ENCODE measurements around the gene ULK4. TPM values are rescaled to one million over a fixed set of nuclear protein-coding genes. Genes with fewer than 3 reads are reported as not detected.
"Not testable (repeated sequence)": the region's sequence is repeated elsewhere in the genome, so short reads cannot be mapped to it uniquely, and the experiment has no call there.

The ULK4 gene
- total RNA-seq, 1 donor, result 42.5 TPM

GRCh38 chr3:41682996-41683395 lies 278.9 kb downstream of the ULK4 start:
- no peaks in the 10 kb centered on the region for H3K27me3 ChIP-seq (ENCODE audit: insufficient read depth, low read length)
- no peak overlapping the region for H3K4me3 ChIP-seq (ENCODE audit: low read length)
- H3K9me3 ChIP-seq (ENCODE audit: low read depth, low read length), result no peaks in the 10 kb centered on the region
- H3K4me1 ChIP-seq (ENCODE audit: insufficient read depth, low read length), result no peaks in the 10 kb centered on the region

- Histone ChIP-seq H3K9me3 (ENCODE audit: low read depth, low read length) (no peaks in the 10 kb centered on the region), H3K27me3 (ENCODE audit: insufficient read depth, low read length) (no peaks in the 10 kb centered on the region), H3K4me1 (ENCODE audit: insufficient read depth, low read length) (no peaks in the 10 kb centered on the region), H3K4me3 (ENCODE audit: low read length) (no peak overlapping the region)
Observed at GRCh38 chr3:41682382-41682781, 279.5 kb downstream of the ULK4 start.

GRCh38 chr3:41681479-41681878 lies 280.4 kb downstream of the ULK4 start:
- H3K4me3 ChIP-seq (ENCODE audit: low read length), result no peak overlapping the region
- no peaks in the 10 kb centered on the region for H3K27me3 ChIP-seq (ENCODE audit: insufficient read depth, low read length)
- H3K4me1 ChIP-seq (ENCODE audit: insufficient read depth, low read length), result no peaks in the 10 kb centered on the region
- H3K9me3 ChIP-seq (ENCODE audit: low read depth, low read length), result no peaks in the 10 kb centered on the region

GRCh38 chr3:41679374-41679773 lies 282.5 kb downstream of the ULK4 start:
- Histone ChIP-seq H3K4me1 (ENCODE audit: insufficient read depth, low read length) (no peaks in the 10 kb centered on the region), H3K27me3 (ENCODE audit: insufficient read depth, low read length) (no peaks in the 10 kb centered on the region), H3K4me3 (ENCODE audit: low read length) (no peak overlapping the region), H3K9me3 (ENCODE audit: low read depth, low read length) (no peaks in the 10 kb centered on the region)

GRCh38 chr3:41675102-41675501 lies 286.8 kb downstream of the ULK4 start:
- H3K9me3 ChIP-seq (ENCODE audit: low read depth, low read length), result peaks cover 12% of the 10 kb centered on the region
- H3K4me1 ChIP-seq (ENCODE audit: insufficient read depth, low read length); H3K4me3 ChIP-seq (ENCODE audit: low read length); H3K27me3 ChIP-seq (ENCODE audit: insufficient read depth, low read length): not testable (repeated sequence)

- Histone ChIP-seq H3K4me1 (ENCODE audit: insufficient read depth, low read length) (no peaks in the 10 kb centered on the region), H3K4me3 (ENCODE audit: low read length) (no peak overlapping the region), H3K27me3 (ENCODE audit: insufficient read depth, low read length) (no peaks in the 10 kb centered on the region), H3K9me3 (ENCODE audit: low read depth, low read length) (peaks cover 12% of the 10 kb centered on the region)
Observed at GRCh38 chr3:41674449-41674848, 287.5 kb downstream of the ULK4 start.

- Histone ChIP-seq H3K4me1 (ENCODE audit: insufficient read depth, low read length) (no peaks in the 10 kb centered on the region), H3K4me3 (ENCODE audit: low read length) (no peak overlapping the region), H3K27me3 (ENCODE audit: insufficient read depth, low read length) (no peaks in the 10 kb centered on the region), H3K9me3 (ENCODE audit: low read depth, low read length) (peaks cover 12% of the 10 kb centered on the region)
Observed at GRCh38 chr3:41673650-41674049, 288.3 kb downstream of the ULK4 start.

GRCh38 chr3:41668379-41668778 lies 293.5 kb downstream of the ULK4 start:
- no peaks in the 10 kb centered on the region for H3K4me1 ChIP-seq (ENCODE audit: insufficient read depth, low read length)
- H3K27me3 ChIP-seq (ENCODE audit: insufficient read depth, low read length), result no peaks in the 10 kb centered on the region
- H3K9me3 ChIP-seq (ENCODE audit: low read depth, low read length), result peaks cover 19% of the 10 kb centered on the region
- H3K4me3 ChIP-seq (ENCODE audit: low read length), result no peak overlapping the region

- no peaks in the 10 kb centered on the region for H3K27me3 ChIP-seq (ENCODE audit: insufficient read depth, low read length)
- H3K9me3 ChIP-seq (ENCODE audit: low read depth, low read length), result peaks cover 8% of the 10 kb centered on the region
- no peaks in the 10 kb centered on the region for H3K4me1 ChIP-seq (ENCODE audit: insufficient read depth, low read length)
- H3K4me3 ChIP-seq (ENCODE audit: low read length), result no peak overlapping the region
Observed at GRCh38 chr3:41662288-41662687, 299.6 kb downstream of the ULK4 start.

GRCh38 chr3:41661796-41662195 lies 300.1 kb downstream of the ULK4 start:
- Histone ChIP-seq H3K4me1 (ENCODE audit: insufficient read depth, low read length) (no peaks in the 10 kb centered on the region), H3K27me3 (ENCODE audit: insufficient read depth, low read length) (no peaks in the 10 kb centered on the region), H3K4me3 (ENCODE audit: low read length) (no peak overlapping the region), H3K9me3 (ENCODE audit: low read depth, low read length) (peaks cover 8% of the 10 kb centered on the region)

- Histone ChIP-seq H3K9me3 (ENCODE audit: low read depth, low read length) (no peaks in the 10 kb centered on the region), H3K4me1 (ENCODE audit: insufficient read depth, low read length) (no peaks in the 10 kb centered on the region), H3K27me3 (ENCODE audit: insufficient read depth, low read length) (no peaks in the 10 kb centered on the region), H3K4me3 (ENCODE audit: low read length) (no peak overlapping the region)
Observed at GRCh38 chr3:41660510-41660909, 301.4 kb downstream of the ULK4 start.

- no peaks in the 10 kb centered on the region for H3K9me3 ChIP-seq (ENCODE audit: low read depth, low read length)
- H3K4me1 ChIP-seq (ENCODE audit: insufficient read depth, low read length), result no peaks in the 10 kb centered on the region
- H3K27me3 ChIP-seq (ENCODE audit: insufficient read depth, low read length), result no peaks in the 10 kb centered on the region
- H3K4me3 ChIP-seq (ENCODE audit: low read length), result no peak overlapping the region
Observed at GRCh38 chr3:41653571-41654239, 308.2 kb downstream of the ULK4 start.

- Histone ChIP-seq H3K4me3 (ENCODE audit: low read length) (no peak overlapping the region), H3K27me3 (ENCODE audit: insufficient read depth, low read length) (no peaks in the 10 kb centered on the region), H3K4me1 (ENCODE audit: insufficient read depth, low read length) (no peaks in the 10 kb centered on the region), H3K9me3 (ENCODE audit: low read depth, low read length) (no peaks in the 10 kb centered on the region)
Observed at GRCh38 chr3:41652931-41653330, 309.0 kb downstream of the ULK4 start.

- no peaks in the 10 kb centered on the region for H3K9me3 ChIP-seq (ENCODE audit: low read depth, low read length)
- H3K27me3 ChIP-seq (ENCODE audit: insufficient read depth, low read length), result no peaks in the 10 kb centered on the region
- no peaks in the 10 kb centered on the region for H3K4me1 ChIP-seq (ENCODE audit: insufficient read depth, low read length)
- H3K4me3 ChIP-seq (ENCODE audit: low read length), result no peak overlapping the region
Observed at GRCh38 chr3:41652506-41652905, 309.4 kb downstream of the ULK4 start.

- H3K9me3 ChIP-seq (ENCODE audit: low read depth, low read length), result no peaks in the 10 kb centered on the region
- H3K4me3 ChIP-seq (ENCODE audit: low read length), result no peak overlapping the region
- H3K4me1 ChIP-seq (ENCODE audit: insufficient read depth, low read length), result no peaks in the 10 kb centered on the region
- no peaks in the 10 kb centered on the region for H3K27me3 ChIP-seq (ENCODE audit: insufficient read depth, low read length)
Observed at GRCh38 chr3:41651718-41652117, 310.2 kb downstream of the ULK4 start.

- Histone ChIP-seq H3K9me3 (ENCODE audit: low read depth, low read length) (no peaks in the 10 kb centered on the region), H3K4me3 (ENCODE audit: low read length) (no peak overlapping the region), H3K27me3 (ENCODE audit: insufficient read depth, low read length) (no peaks in the 10 kb centered on the region), H3K4me1 (ENCODE audit: insufficient read depth, low read length) (no peaks in the 10 kb centered on the region)
Observed at GRCh38 chr3:41650406-41650805, 311.5 kb downstream of the ULK4 start.

Measured in mononuclear cell (primary cell).